Calu3 (cell line): ENCODE data around the gene WDR90. TPM values are rescaled to one million over a fixed set of nuclear protein-coding genes. Genes with fewer than 3 reads are reported as not detected.

Source experiments
- BruUV-seq: library from RNA; stranded (reverse); fragments of 400-500 nt; replicated peaks from 2 replicates; lab custom pipeline; 2021; lab: Mats Ljungman, UMichigan
- CTCF ChIA-PET: fragments of 300-600 bp; sonication (Branson Sonifier 250); formaldehyde crosslinking; loops from one replicate; lab custom pipeline; 2022; ENCODE audit warnings: antibody characterized with exemption; lab: Charles Lee
- DNase-seq: peaks from one replicate; pipeline ENCODE4 v3.0.0; 2022
- H3K27ac Mint-ChIP-seq: one replicate; pipeline ENCODE4 v1.8.0; 2022; ENCODE audit warnings: mixed read lengths; ENCODE audit not compliant: unreplicated experiment
- H3K27me3 Mint-ChIP-seq: one replicate; pipeline ENCODE4 v1.8.0; 2022; ENCODE audit warnings: mixed read lengths; ENCODE audit not compliant: unreplicated experiment
- H3K36me3 Mint-ChIP-seq: one replicate; pipeline ENCODE4 v1.8.0; 2022; ENCODE audit warnings: mild to moderate bottlenecking, moderate library complexity, mixed read lengths; ENCODE audit not compliant: insufficient read depth, unreplicated experiment
- H3K4me1 Mint-ChIP-seq: one replicate; pipeline ENCODE4 v1.8.0; 2022; ENCODE audit warnings: mild to moderate bottlenecking, low read depth, mixed read lengths; ENCODE audit not compliant: unreplicated experiment
- H3K4me3 Mint-ChIP-seq: one replicate; pipeline ENCODE4 v1.8.0; 2022; ENCODE audit warnings: mild to moderate bottlenecking, low read depth, moderate library complexity, mixed read lengths; ENCODE audit not compliant: unreplicated experiment
- H3K9me3 Mint-ChIP-seq: one replicate; pipeline ENCODE4 v1.8.0; 2022; ENCODE audit warnings: low read depth, mixed read lengths; ENCODE audit not compliant: unreplicated experiment
- intact Hi-C: fragments of 100-400 bp; cut with micrococcal nuclease; formaldehyde crosslinking; loops from one replicate; pipeline ENCODE4 v1.10.0; 2022; ENCODE audit not compliant: unreplicated experiment
- total RNA-seq: library from RNA; stranded (reverse); gene quantifications from 2 replicates; pipeline ENCODE4 v1.2.3, GENCODE V29; 2022
- TF ChIP-seq, protein P1 (sequence below): fragments of 200-600 bp; IDR thresholded peaks from one replicate; pipeline ENCODE4 v1.8.0; 2022; ENCODE audit warnings: antibody characterized with exemption; ENCODE audit not compliant: unreplicated experiment

Gene WDR90
- total RNA-seq, 1 experiment from 2014 or later = 142 TPM

DNA sequence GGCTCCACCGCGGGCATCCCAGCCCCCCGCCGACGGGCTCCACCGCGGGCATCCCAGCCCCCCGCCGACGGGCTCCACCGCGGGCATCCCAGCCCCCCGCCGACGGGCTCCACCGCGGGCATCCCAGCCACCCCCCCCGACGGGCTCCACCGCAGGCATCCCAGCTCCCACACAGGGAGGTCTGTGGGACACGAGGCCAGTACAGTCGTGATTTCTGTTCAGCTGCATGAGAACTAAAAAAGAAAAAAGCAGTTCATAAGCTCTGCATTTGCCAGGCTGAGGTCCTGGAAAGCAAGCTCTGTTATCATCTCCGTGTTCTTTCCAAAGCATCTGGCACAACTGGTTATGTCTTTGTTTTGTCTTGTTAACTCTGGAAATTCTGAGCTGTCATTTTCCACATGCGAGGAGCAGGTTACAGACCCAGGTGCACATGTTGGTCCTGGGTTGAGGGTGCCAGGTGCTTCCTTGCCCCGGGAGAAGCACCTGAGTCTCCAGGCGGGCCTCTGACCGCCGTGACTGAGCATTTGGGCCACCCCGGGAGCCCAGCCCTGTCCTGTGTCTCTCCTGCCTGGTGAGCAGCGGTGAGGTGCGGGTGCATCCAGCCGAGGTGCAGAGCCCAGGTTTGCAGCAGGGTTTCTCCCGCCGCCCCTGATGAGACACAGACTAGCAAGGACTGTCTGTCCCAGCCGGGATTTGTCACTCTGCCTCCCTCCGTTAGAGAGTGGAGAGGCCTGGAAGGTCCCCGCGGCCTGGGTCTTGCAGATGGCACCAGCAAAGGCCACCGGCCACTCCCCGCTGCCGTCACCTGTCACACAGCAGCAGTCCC lies 28.3 kb upstream of the WDR90 start:
- Mint-ChIP-seq H3K9me3 (no peaks in the 10 kb centered on the region), H3K4me1 (no peaks in the 10 kb centered on the region), H3K27me3 (no peaks in the 10 kb centered on the region), H3K36me3 (peaks cover 13% of the 10 kb centered on the region), H3K4me3 (no peak overlapping the region), H3K27ac (no peak overlapping the region)
- TF ChIP-seq, protein P1, sequence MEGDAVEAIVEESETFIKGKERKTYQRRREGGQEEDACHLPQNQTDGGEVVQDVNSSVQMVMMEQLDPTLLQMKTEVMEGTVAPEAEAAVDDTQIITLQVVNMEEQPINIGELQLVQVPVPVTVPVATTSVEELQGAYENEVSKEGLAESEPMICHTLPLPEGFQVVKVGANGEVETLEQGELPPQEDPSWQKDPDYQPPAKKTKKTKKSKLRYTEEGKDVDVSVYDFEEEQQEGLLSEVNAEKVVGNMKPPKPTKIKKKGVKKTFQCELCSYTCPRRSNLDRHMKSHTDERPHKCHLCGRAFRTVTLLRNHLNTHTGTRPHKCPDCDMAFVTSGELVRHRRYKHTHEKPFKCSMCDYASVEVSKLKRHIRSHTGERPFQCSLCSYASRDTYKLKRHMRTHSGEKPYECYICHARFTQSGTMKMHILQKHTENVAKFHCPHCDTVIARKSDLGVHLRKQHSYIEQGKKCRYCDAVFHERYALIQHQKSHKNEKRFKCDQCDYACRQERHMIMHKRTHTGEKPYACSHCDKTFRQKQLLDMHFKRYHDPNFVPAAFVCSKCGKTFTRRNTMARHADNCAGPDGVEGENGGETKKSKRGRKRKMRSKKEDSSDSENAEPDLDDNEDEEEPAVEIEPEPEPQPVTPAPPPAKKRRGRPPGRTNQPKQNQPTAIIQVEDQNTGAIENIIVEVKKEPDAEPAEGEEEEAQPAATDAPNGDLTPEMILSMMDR = no peak
- no peak for DNase-seq
- intact Hi-C loops = no loop called here
- BruUV-seq = no TSS peak
- CTCF ChIA-PET = no interaction called here

DNA sequence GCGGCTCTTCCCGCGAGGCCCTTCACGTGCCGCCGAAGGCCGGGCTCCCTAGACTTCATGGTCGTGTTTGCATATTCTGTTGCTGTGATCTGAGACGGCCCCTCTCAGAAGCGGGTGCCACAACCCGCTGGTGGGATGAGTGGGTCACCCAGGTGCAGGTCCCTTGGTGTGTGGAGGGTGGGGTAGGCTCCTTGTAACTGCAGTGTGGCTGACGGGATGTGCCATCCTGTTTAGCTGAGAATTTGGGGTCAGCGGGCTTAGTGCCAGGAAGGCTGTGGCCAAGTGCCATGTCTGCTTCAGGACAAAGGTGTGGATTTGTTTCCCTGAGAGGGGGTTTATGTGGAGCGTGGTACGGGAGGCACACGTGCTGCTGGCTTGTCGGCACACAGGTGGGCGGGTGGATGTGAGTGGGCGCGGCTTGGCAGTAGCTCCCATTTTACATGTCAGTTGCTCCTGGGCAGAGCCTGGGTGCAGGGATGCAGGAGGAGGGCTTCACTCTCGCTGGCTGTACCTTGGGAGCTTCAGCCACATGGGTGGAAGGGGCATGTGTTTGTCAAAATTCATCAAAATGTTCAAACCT lies 27.5 kb upstream of the WDR90 start:
- no peaks in the 10 kb centered on the region for H3K27me3 Mint-ChIP-seq
- no peaks in the 10 kb centered on the region for H3K9me3 Mint-ChIP-seq
- intact Hi-C loops = no loop called here
- TF ChIP-seq, protein P1 = no peak
- CTCF ChIA-PET = no interaction called here
- BruUV-seq = no TSS peak
- H3K27ac Mint-ChIP-seq = no peak overlapping the region
- no peak for DNase-seq
- H3K4me1 Mint-ChIP-seq = no peaks in the 10 kb centered on the region
- no peak overlapping the region for H3K4me3 Mint-ChIP-seq
- H3K36me3 Mint-ChIP-seq = peaks cover 17% of the 10 kb centered on the region

DNA sequence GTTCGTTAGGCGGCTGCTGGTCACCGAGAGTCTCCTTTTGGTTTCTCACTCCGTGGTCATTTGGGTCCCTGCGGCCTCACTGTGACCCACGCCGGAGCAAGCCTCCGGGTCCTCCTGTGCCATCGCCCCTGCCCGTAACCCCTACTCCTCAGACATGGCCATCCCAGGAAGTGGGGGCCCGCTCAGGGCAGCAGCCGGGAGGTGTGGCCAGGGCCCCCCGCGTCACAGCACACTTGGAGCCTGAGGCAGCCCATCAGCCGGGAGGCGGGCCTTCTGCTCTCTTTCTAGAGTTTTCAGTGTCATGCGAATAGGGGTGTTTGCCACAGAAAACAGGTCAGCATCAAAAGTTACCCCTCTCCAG lies 26.3 kb upstream of the WDR90 start:
- H3K4me3 Mint-ChIP-seq = no peak overlapping the region
- H3K36me3 Mint-ChIP-seq = peaks cover 29% of the 10 kb centered on the region
- no peaks in the 10 kb centered on the region for H3K27me3 Mint-ChIP-seq
- no peaks in the 10 kb centered on the region for H3K4me1 Mint-ChIP-seq
- TF ChIP-seq, protein P1 = no peak
- H3K27ac Mint-ChIP-seq = no peak overlapping the region
- no peak for DNase-seq
- BruUV-seq = no TSS peak
- intact Hi-C loops = no loop called here
- no peaks in the 10 kb centered on the region for H3K9me3 Mint-ChIP-seq
- CTCF ChIA-PET = no interaction called here

DNA sequence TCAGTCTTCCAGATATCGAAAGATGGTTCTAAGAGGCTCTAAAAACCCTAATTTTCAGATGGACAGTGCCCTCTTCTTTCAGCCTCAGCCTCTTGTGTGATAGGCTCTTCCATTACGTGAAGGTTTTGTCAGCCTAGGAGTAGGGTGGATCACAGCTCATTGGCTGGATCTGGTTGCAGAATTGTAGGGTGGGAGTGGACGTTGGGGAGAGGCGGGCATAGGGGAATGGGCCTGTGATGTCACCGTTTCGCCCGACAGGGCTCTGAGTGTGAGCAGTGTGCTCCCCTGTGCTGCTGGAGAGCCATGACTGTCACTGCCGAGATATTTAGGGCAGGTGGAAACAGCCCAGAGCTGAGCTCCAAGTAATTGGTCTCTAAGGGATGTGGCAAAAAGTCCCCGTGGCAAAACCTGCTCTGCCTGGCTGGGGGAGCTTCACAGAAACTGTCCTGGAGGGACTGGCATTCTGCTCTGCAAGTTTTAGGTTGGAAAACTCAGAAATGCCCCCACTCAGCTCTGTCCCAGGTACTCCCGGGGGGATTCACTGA lies 24.6 kb upstream of the WDR90 start:
- intact Hi-C loops = no loop called here
- no peak for DNase-seq
- H3K9me3 Mint-ChIP-seq = no peaks in the 10 kb centered on the region
- H3K4me1 Mint-ChIP-seq = no peaks in the 10 kb centered on the region
- TF ChIP-seq, protein P1 = no peak
- no peaks in the 10 kb centered on the region for H3K27me3 Mint-ChIP-seq
- H3K4me3 Mint-ChIP-seq = no peak overlapping the region
- H3K27ac Mint-ChIP-seq = no peak overlapping the region
- no TSS peak for BruUV-seq
- CTCF ChIA-PET = interaction anchor here (0.5 to 0.6 kb wide), 2 partner anchors 137 to 292 kb away, joined by 3 to 9 read pairs; no protein-coding TSS in a partner anchor
- peaks cover 37% of the 10 kb centered on the region for H3K36me3 Mint-ChIP-seq
